Measurements from ENCODE around the gene SEC16B.

DNA sequence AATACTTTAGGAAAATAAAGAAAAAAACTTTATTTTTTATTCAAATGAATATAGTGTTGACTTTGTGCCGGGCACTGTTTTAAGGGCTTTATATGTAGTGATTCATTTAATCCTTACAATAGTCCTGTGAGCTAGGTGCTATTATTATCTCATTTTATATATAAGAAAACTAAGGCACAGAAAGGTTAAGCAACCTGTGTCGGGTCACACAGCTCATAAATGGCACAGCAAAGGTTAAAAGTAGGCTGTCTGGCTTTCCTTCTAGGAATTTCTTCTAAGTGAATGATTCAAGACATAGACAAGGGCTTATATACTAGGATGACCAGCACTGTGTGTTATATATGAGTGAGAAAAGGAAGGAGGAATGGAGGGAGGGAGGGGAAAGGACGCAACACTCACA lies 35.4 kb downstream of the SEC16B start:
- no peak for TF ChIP-seq ZBTB21 (CRISPR knock-in tag; IDR thresholded peaks at IDR 0.05)
- TF ChIP-seq, protein P1, sequence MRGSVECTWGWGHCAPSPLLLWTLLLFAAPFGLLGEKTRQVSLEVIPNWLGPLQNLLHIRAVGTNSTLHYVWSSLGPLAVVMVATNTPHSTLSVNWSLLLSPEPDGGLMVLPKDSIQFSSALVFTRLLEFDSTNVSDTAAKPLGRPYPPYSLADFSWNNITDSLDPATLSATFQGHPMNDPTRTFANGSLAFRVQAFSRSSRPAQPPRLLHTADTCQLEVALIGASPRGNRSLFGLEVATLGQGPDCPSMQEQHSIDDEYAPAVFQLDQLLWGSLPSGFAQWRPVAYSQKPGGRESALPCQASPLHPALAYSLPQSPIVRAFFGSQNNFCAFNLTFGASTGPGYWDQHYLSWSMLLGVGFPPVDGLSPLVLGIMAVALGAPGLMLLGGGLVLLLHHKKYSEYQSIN (CRISPR knock-in tag; IDR thresholded peaks at IDR 0.05; ENCODE audit: borderline replicate concordance): no peak

All from HepG2 (cell line).